Activated T-cell treated with anti-CD3 and anti-CD28 coated beads, Interleukin-2, amount 50 U/mL, for 4 hours (primary cell): ENCODE measurements around the gene RGPD5. TPM values are rescaled to one million over a fixed set of nuclear protein-coding genes. Genes with fewer than 3 reads are reported as not detected.
"Not testable (repeated sequence)": the region's sequence is repeated elsewhere in the genome, so short reads cannot be mapped to it uniquely, and the experiment has no call there.

Source experiments
- ATAC-seq, 2 donors: fragments of 200-7000 bp; cut with Tn5 transposase; one replicate each; pipeline ENCODE4 v1.10.0; 2021
- DNase-seq: peaks from one replicate; pipeline ENCODE4 v3.0.0-alpha.2; 2020
- H3K27me3 Mint-ChIP-seq: one replicate; pipeline ENCODE4 v1.8.0; 2021; ENCODE audit warnings: low read depth, mixed read lengths
- H3K36me3 Mint-ChIP-seq: one replicate; pipeline ENCODE4 v1.8.0; 2022; ENCODE audit warnings: mixed read lengths; ENCODE audit not compliant: insufficient read depth
- H3K4me1 Mint-ChIP-seq: one replicate; pipeline ENCODE4 v1.8.0; 2021; ENCODE audit warnings: low read depth, mixed read lengths
- H3K4me3 Mint-ChIP-seq: one replicate; pipeline ENCODE4 v1.8.0; 2021; ENCODE audit warnings: mild to moderate bottlenecking, moderate library complexity, mixed read lengths
- H3K9me3 Mint-ChIP-seq: one replicate; pipeline ENCODE4 v1.8.0; 2021; ENCODE audit warnings: mixed read lengths
- total RNA-seq, 3 donors: library from RNA; stranded (reverse); gene quantifications; one replicate each; pipeline ENCODE4 v1.2.1, GENCODE V29; 2021

RGPD5 gene
- total RNA-seq, 3 donors from 2014 or later: 27.8 to 42.9 (median 37.5) TPM

DNA sequence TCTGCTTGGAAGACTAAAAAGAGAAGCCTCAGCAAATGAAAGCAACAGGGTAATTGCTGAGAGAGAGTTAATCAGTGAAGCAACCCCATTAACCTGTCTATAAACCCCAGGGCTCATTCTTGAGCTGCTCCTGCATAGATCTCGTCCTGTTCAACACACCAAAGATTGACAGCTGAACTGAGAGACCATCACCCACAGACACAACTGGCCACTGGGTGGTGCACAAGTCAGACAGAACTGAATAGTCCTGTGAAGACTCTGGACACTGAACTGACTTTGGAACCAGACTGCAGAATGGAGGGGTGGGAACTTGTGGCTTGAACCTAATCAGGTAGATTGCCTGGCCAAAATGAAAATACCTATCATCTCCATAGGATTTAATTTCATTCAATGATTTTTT, 1.4 kb upstream of the RGPD5 start:
- H3K4me3 Mint-ChIP-seq, ATAC-seq, H3K27me3 Mint-ChIP-seq, H3K4me1 Mint-ChIP-seq, H3K9me3 Mint-ChIP-seq, DNase-seq, H3K36me3 Mint-ChIP-seq: not testable (repeated sequence)

DNA sequence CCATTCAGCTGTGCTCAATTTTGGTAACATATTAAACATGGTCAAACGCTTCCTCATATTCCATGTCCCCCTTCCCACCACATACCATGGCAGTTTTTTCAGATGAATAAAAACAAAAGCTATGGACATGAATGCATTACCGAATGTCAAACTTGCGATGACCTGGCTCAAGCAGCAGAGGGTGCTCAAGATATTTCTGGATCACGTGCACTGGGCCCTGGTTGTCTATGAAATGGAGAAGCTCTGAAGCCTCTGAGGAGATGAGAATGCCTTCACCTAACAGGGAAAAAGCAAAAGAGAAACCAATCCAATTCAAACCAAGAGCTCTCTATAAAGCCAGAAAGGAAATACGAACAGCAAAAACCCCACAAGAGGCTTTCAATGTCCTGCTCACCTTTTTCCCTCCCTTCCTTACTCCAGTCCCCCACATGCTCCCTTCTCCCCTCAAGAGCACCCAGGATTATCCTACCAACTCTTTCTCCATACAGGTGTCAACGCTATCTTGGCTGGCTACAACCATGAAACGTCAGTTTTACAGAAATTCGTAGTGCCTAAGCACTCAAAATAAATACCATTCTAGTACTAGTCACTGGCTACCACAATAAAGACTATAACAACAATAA, 77.1 kb downstream of the RGPD5 start:
- H3K4me1 Mint-ChIP-seq, H3K27me3 Mint-ChIP-seq, DNase-seq, H3K36me3 Mint-ChIP-seq, H3K9me3 Mint-ChIP-seq, H3K4me3 Mint-ChIP-seq: not testable (repeated sequence)
- peak; percentile 48 to 58 for ATAC-seq

DNA sequence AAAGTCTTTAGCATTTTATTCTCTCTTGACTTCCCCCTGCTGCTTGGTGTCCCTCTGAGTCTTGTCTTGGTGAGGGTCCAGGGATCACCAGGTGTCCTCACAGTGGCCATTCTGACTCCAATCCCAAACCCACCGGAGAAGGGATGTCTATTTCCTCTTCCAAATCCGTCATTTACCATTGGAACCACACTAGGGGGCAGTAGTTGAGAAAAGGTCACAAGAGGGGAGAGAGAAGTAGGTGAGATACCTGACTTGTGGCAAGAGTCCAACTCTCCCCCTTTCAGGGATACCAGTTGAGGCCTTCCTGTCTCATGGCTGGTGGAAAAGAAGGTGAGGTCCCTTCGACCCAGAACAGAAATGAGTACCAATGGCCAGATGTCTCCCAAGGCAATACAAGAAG, 82.5 kb downstream of the RGPD5 start:
- not testable (repeated sequence) for H3K27me3 Mint-ChIP-seq, DNase-seq, H3K9me3 Mint-ChIP-seq, H3K4me3 Mint-ChIP-seq, H3K4me1 Mint-ChIP-seq, ATAC-seq, H3K36me3 Mint-ChIP-seq

DNA sequence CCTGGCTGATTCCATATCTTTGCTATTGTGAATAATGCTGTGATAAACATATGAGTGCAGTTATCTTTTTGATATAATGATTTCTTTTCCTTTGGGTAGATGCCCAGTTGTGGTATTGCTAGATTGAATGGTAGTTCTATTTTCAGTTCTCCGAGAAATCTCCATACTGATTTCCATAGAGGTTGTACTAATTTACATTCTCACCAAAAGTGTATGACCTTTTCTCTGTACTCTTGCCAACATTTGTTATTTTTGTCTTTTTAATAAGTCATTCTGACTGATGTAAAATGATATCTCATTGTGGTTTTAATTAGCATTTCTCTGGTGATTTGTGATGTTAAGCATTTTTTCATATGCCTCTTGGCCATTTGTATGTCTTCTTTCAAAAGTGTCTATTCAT, 88.0 kb downstream of the RGPD5 start:
- not testable (repeated sequence) for ATAC-seq, DNase-seq, H3K4me1 Mint-ChIP-seq, H3K4me3 Mint-ChIP-seq, H3K27me3 Mint-ChIP-seq, H3K36me3 Mint-ChIP-seq, H3K9me3 Mint-ChIP-seq

DNA sequence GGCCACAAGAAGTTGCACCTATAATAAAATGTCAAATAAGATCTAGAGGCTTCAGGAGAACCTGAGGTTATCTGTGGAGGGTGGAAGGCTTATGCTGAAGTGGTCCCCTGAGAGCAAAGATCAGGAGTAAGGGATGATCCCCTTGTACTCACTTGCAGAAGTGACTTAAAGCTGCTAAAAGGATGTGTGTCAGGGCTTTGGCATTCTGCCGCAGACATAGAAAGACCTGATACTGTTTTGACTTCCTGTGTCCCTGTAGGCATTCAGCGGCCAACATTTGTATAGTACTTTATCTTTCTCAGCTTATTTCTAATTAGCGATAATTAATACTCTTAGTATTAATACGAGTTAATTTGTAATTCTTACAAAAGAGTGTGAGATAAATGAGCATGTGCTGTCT, 94.3 kb downstream of the RGPD5 start:
- not testable (repeated sequence) for H3K4me3 Mint-ChIP-seq, DNase-seq, H3K27me3 Mint-ChIP-seq, H3K36me3 Mint-ChIP-seq, ATAC-seq, H3K9me3 Mint-ChIP-seq, H3K4me1 Mint-ChIP-seq

DNA sequence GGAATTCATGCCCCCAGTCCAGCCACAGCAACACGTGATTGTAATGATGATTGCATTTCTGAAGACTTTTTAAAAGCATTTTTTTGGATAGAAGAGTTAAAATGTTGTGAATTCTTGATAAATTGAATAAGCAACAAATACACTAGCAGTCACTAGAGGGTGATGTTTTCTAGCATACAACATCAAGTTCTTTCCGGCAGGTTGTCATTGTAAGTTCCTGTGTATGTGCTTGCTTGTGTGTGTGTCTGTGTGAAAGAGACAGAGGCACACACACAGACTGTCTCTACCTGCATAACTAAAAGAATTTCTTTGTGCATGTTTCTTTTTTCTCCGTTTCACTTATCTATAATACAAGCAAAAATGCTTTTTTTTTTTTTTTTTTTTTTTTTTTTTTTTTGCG, 95.8 kb downstream of the RGPD5 start:
- not testable (repeated sequence) for H3K4me3 Mint-ChIP-seq, H3K4me1 Mint-ChIP-seq, H3K27me3 Mint-ChIP-seq, H3K36me3 Mint-ChIP-seq, H3K9me3 Mint-ChIP-seq, DNase-seq, ATAC-seq

DNA sequence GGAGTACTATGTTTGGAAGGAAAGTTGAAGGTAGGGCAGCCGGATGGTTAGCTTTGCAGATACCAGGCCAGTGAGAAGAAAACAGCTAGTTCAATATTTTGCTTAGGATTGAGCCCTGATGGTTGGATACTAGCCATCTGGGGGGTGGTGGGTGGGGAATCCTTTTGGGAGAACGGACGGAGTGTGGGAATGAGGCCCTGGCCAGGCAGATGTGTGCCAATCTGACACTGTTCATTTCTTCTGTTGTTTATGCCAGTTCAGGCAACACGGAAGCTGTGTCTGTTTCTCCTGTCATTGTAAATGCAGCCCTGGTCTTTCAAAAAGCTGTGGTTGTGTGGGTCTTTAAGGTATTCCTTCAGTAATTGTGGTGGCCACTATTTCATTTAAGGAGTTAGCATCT, 96.9 kb downstream of the RGPD5 start:
- not testable (repeated sequence) for ATAC-seq, H3K4me3 Mint-ChIP-seq, DNase-seq

DNA sequence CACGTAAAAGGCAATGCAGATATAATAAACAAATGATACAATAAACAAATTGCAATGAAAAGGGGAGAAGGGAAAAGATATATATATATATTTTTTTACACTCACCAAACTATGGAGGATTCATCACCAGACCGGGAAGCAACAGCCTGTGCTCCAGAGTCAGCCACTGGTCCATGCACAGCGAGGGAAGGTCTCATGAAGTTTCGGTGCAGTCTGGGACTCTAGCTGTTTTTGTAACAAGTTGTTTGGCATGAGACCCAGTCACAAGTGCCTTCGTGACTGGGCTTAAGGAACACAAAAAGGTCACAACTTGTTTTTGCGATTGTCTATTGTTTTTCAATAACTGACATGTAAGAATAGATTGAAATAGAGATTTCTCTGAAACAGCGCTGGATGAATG, 99.6 kb downstream of the RGPD5 start:
- H3K4me3 Mint-ChIP-seq, H3K9me3 Mint-ChIP-seq, H3K27me3 Mint-ChIP-seq, H3K36me3 Mint-ChIP-seq, H3K4me1 Mint-ChIP-seq, DNase-seq, ATAC-seq: not testable (repeated sequence)

More for the DNA sequence above, 96.9 kb downstream of the RGPD5 start:
- H3K4me1 Mint-ChIP-seq, H3K27me3 Mint-ChIP-seq, H3K36me3 Mint-ChIP-seq, H3K9me3 Mint-ChIP-seq: not testable (repeated sequence)

DNA sequence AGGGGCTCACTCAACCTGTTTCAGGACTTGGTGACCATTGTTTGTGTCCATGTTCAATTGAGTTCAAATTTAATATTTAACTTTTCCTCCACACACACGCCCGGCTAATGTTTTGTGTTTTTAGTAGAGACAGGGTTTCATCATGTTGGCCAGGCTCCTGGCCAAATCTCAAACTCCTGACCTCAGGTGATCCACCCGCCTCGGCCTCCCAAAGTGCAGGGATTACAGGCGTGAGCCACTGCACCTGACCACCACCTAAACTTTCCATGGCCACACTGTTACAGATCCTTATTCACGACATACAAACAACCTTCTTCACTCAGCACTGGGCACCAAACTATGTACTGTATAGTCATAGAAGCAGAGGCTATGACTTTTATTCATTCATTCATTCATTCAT, 100.0 kb downstream of the RGPD5 start:
- not testable (repeated sequence) for H3K27me3 Mint-ChIP-seq, ATAC-seq, H3K4me3 Mint-ChIP-seq, H3K36me3 Mint-ChIP-seq, H3K9me3 Mint-ChIP-seq, H3K4me1 Mint-ChIP-seq, DNase-seq

DNA sequence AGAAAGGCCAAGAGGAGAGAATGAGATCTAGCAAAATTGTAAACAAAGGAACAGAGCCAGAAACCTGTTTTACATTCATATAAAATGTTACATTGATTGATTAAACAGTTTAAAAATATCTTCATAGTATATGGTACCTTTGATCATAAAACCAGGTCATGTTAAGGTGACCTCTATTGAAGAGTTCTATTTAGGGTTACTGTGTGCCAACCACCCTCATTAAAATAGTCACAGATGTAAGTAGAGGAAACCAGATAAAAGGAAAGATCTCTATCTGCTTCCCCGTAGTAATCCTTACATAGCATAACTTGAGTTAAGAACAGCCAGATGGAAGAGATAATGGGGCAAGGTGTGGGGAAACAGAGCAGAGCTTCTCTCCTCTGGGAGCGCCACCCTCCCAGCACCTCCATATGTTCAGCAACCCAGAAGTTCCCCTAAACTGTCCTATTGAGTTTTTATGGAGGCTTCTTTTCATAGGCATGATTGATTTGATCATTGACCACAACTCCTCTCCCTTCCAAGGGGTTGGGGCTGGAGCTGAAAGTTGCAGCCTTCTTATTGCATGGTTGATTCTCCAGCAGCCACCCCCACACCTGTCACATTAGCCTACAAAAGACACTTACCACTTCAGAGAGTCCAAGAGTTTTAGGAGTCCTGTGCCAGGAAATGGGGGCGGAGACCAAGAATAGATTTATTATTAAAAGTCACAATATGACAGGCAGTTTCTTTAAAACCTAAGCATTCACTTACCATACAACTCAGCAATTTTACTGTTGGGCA, 101.2 kb downstream of the RGPD5 start:
- not testable (repeated sequence) for DNase-seq, H3K4me1 Mint-ChIP-seq, H3K9me3 Mint-ChIP-seq, H3K36me3 Mint-ChIP-seq, H3K4me3 Mint-ChIP-seq, ATAC-seq, H3K27me3 Mint-ChIP-seq

DNA sequence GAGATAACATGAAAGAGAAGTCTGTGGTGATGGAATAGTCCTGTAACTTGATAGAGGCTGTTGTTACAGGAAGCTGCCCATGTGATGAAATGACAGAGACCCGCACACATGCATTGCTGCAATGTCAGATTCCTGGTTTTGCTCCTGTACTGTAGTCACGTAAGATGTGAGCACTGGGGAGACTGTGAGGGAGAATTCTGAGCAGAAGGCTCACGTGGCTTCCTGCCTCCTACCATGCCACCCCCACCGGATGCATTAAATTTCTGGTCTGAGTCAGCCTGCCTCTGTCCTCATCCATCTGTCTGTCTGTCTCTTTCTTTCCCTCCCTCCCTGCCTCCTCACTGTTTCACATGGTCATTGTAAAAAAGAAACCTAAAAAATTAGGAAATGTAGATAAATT, 102.1 kb downstream of the RGPD5 start:
- H3K4me3 Mint-ChIP-seq, DNase-seq, H3K27me3 Mint-ChIP-seq, H3K9me3 Mint-ChIP-seq, H3K36me3 Mint-ChIP-seq, H3K4me1 Mint-ChIP-seq: not testable (repeated sequence)
- peak; percentile 97 to 98 for ATAC-seq

DNA sequence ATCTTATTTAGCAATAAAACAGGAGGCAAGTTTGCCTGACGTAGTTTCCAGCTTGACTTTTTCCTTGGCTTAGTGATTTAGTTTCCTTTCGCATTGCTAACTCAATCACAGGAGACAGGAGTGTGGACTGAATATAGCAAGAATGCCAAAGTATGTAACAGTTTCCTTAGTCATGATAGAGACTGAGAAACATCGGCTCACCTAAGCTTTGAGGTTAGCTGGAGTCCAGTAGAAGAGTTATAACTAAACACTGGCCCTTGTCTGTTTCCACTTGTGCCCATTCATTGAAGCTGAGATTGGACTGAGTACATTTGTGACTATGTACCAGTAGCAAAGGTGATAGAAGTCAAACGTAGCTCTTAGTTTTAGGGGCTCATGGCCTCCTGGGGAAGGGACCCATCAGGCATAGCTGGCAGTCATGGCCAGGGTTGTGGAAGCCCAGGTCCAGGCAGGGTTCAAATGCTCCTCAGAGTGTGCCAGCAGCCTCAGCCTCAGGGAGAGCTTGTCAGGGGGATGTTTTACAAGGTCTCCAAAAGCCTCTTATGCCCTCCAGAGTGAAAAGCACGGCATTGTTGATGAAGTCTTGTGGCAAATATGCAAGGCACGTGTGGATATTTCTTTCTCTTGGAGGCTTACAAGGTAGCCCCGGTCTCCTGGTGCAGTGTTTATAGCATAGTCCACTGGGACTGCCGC, 103.8 kb downstream of the RGPD5 start:
- not testable (repeated sequence) for H3K27me3 Mint-ChIP-seq, H3K4me3 Mint-ChIP-seq, DNase-seq, H3K4me1 Mint-ChIP-seq, H3K36me3 Mint-ChIP-seq, ATAC-seq, H3K9me3 Mint-ChIP-seq

DNA sequence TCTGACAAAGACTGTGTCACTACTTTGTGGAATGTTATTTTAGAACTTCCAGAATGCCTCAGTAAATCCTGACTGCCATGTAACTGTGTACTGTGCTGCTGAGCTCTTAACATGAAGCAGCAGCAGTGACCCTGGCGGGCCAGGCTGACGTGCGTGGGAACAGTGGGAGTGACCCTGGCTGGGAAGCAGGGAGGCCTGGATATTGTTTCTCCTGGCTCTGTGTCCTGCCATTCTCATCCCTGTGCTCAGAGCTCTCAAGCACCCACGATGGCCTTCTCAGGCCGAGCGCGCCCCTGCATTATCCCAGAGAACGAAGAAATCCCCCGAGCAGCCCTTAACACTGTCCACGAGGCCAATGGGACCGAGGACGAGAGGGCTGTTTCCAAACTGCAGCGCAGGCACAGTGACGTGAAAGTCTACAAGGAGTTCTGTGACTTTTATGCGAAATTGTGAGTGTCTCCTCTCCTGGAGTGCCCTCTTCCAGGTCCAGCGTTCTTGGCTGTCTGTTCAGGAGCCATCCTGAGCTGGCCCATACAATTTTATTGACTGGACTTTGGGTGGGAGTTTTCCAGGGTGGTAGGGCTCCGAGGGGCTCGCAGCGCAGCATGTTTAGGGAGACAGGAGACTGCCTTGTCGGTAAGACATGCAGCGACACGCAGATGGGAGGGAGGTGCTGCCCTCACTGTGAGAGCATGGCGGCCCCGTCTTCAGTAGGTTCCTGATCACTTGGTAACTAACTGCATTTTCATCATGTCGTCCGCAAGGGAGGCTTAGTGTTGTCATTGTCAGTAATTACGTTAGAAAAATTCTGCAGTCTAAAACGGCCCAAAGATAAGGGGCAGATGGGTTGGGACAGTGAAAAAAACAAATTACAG, 104.6 kb downstream of the RGPD5 start, which contains the start of gene LIMS3:
LIMS3 (plus strand) TSS at position 227 of the 875 bp plus-strand sequence; CDS start at position 268, 41 bp downstream.
- H3K4me1 Mint-ChIP-seq, H3K27me3 Mint-ChIP-seq, DNase-seq, H3K4me3 Mint-ChIP-seq, ATAC-seq, H3K9me3 Mint-ChIP-seq, H3K36me3 Mint-ChIP-seq: not testable (repeated sequence)

DNA sequence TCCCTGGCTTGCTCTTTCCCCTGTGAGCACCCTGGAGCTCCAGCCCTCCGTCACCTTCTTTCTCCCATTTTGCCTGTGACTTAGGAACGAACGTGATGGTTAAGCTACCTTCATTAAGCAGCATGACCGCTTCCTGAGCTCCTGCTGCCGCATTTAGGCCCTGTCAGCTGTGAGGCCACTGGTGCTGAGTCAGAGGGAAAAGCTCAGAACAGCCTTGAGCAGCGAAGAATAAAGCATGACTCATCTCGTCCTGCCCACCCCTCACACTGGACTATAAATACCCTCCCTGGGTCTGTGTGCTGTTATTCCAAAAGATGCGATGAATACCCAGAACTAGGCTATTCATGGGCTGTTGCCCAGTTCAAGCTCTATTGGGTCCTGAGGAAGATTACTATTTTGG, 111.7 kb downstream of the RGPD5 start:
- H3K36me3 Mint-ChIP-seq, H3K9me3 Mint-ChIP-seq, H3K4me3 Mint-ChIP-seq, H3K27me3 Mint-ChIP-seq, DNase-seq, H3K4me1 Mint-ChIP-seq, ATAC-seq: not testable (repeated sequence)
